ENCODE results near the gene SZT2. TPM values are rescaled to one million over a fixed set of nuclear protein-coding genes. Genes with fewer than 3 reads are reported as not detected.

SZT2 gene
- total and polyA plus RNA-seq, 7 experiments from 2014 or later = 4.4 to 153 (median 114) TPM

- Histone ChIP-seq H3K36me3 (ENCODE audit: control insufficient read depth in 2 of 3, insufficient read depth in 3 of 3, low read length in 3 of 3) (no peaks in the 10 kb centered on the region), H3K27ac (ENCODE audit: low read depth, low read length) (no peak overlapping the region), H3K4me3 (ENCODE audit: low read length) (no peak overlapping the region), H3K9me3 (ENCODE audit: control insufficient read depth in 2 of 3, low read length in 3 of 3) (no peaks in the 10 kb centered on the region), H3K4me1 (ENCODE audit: control insufficient read depth in 2 of 2, insufficient read depth in 2 of 2, low read length in 2 of 2) (peaks cover 5 to 13% of the 10 kb centered on the region in 2 donors), H3K27me3 (ENCODE audit: control insufficient read depth in 2 of 2, insufficient read depth in 2 of 2, low read length in 2 of 2) (no peaks in the 10 kb centered on the region)
- intact Hi-C loops (cut with micrococcal nuclease) = loop anchor here in 1 of 2 donors (10.0 kb wide), 1 partner anchor 300 kb away; the partner anchor contains the start of gene KDM4A
- CTCF ChIA-PET = no interaction called here
- H3K4me3 Mint-ChIP-seq = no peak overlapping the region
- peaks cover 0 to 8% (median 0%) of the 10 kb centered on the region in 5 donors for H3K36me3 Mint-ChIP-seq
- ATAC-seq = no peak
- no peaks in the 10 kb centered on the region for H3K9me3 Mint-ChIP-seq
- peak overlapping the region in 3 of 9 donors; percentile 2 to 10 (median 9) for H3K27ac Mint-ChIP-seq
- DNase-seq = no peak
- POLR2A ChIA-PET = interaction anchor here (1.2 kb wide), 1 partner anchor 14 kb away, joined by 4 read pairs; no protein-coding TSS in a partner anchor
- no peaks in the 10 kb centered on the region for H3K27me3 Mint-ChIP-seq
- peaks cover 16 to 25% (median 20%) of the 10 kb centered on the region in 7 donors for H3K4me1 Mint-ChIP-seq
Measured at GRCh38 chr1:43354471-43354870, 35.2 kb upstream of the SZT2 start.

- no peak for ATAC-seq
- CTCF ChIA-PET = no interaction called here
- DNase-seq = no peak
- Mint-ChIP-seq H3K9me3 (no peaks in the 10 kb centered on the region), H3K27me3 (no peaks in the 10 kb centered on the region), H3K4me1 (peaks cover 12 to 25% (median 20%) of the 10 kb centered on the region in 7 donors), H3K27ac (peak overlapping the region in 1 of 9 donors; percentile 10), H3K36me3 (peaks cover 0 to 13% (median 0%) of the 10 kb centered on the region in 5 donors), H3K4me3 (no peak overlapping the region)
- POLR2A ChIA-PET = interaction anchor here (1.2 kb wide), 1 partner anchor 14 kb away, joined by 4 read pairs; no protein-coding TSS in a partner anchor
- no peak overlapping the region for H3K4me3 ChIP-seq (ENCODE audit: low read length)
- intact Hi-C loops (cut with micrococcal nuclease) = loop anchor here (5.0 to 10.0 kb wide), 4 partner anchors 58 to 1993 kb away; partner anchors contain the start of genes ERMAP (in 1 of the 2), FOXO6 (in 1 of the 2), KDM4A (in 1 of the 2) and SVBP (in 1 of the 2)
- H3K27me3 ChIP-seq (ENCODE audit: control insufficient read depth in 2 of 2, insufficient read depth in 2 of 2, low read length in 2 of 2) = no peaks in the 10 kb centered on the region
- H3K27ac ChIP-seq (ENCODE audit: low read depth, low read length) = no peak overlapping the region
- no peaks in the 10 kb centered on the region for H3K9me3 ChIP-seq (ENCODE audit: control insufficient read depth in 2 of 3, low read length in 3 of 3)
- no peaks in the 10 kb centered on the region for H3K36me3 ChIP-seq (ENCODE audit: control insufficient read depth in 2 of 3, insufficient read depth in 3 of 3, low read length in 3 of 3)
- peaks cover 5 to 10% of the 10 kb centered on the region in 2 donors for H3K4me1 ChIP-seq (ENCODE audit: control insufficient read depth in 2 of 2, insufficient read depth in 2 of 2, low read length in 2 of 2)
Measured at GRCh38 chr1:43354936-43355335, 34.8 kb upstream of the SZT2 start.

- CTCF ChIA-PET = no interaction called here
- H3K27ac ChIP-seq (ENCODE audit: low read depth, low read length) = no peak overlapping the region
- POLR2A ChIA-PET = interaction anchor here (2.5 kb wide), 1 partner anchor 11 kb away, joined by 16 read pairs; the partner anchor contains the start of gene ELOVL1
- peaks cover 0 to 7% (median 0%) of the 10 kb centered on the region in 3 experiments for H3K36me3 ChIP-seq (ENCODE audit: control insufficient read depth in 2 of 3, insufficient read depth in 3 of 3, low read length in 3 of 3)
- intact Hi-C loops (cut with micrococcal nuclease) = loop anchor here (5.0 to 10.0 kb wide), 4 partner anchors 60 to 1995 kb away; partner anchors contain the start of genes ERMAP (in 1 of the 2), FOXO6 (in 1 of the 2), KDM4A (in 1 of the 2) and SVBP (in 1 of the 2)
- H3K27ac Mint-ChIP-seq = no peak overlapping the region
- ATAC-seq = no peak
- peaks cover 0 to 33% (median 0%) of the 10 kb centered on the region in 5 donors for H3K36me3 Mint-ChIP-seq
- no peaks in the 10 kb centered on the region for H3K27me3 Mint-ChIP-seq
- no peaks in the 10 kb centered on the region for H3K9me3 ChIP-seq (ENCODE audit: control insufficient read depth in 2 of 3, low read length in 3 of 3)
- H3K9me3 Mint-ChIP-seq = no peaks in the 10 kb centered on the region
- H3K4me1 ChIP-seq (ENCODE audit: control insufficient read depth in 2 of 2, insufficient read depth in 2 of 2, low read length in 2 of 2) = peaks cover 5 to 10% of the 10 kb centered on the region in 2 donors
- no peaks in the 10 kb centered on the region for H3K27me3 ChIP-seq (ENCODE audit: control insufficient read depth in 2 of 2, insufficient read depth in 2 of 2, low read length in 2 of 2)
- peak overlapping the region in 1 of 10 donors; percentile 34 for H3K4me3 Mint-ChIP-seq
- DNase-seq = no peak
- H3K4me3 ChIP-seq (ENCODE audit: low read length) = no peak overlapping the region
- H3K4me1 Mint-ChIP-seq = peaks cover 10 to 48% (median 20%) of the 10 kb centered on the region in 7 donors
Measured at GRCh38 chr1:43357251-43357650, 32.4 kb upstream of the SZT2 start.

GRCh38 chr1:43358121-43358745 is 31.5 kb upstream of the SZT2 start:
- intact Hi-C loops (cut with micrococcal nuclease) = loop anchor here (1.0 to 10.0 kb wide), 13 partner anchors 9 to 1996 kb away; partner anchors contain the start of genes CFAP57 (in 2 of the 2), EBNA1BP2 (in 2 of the 2), ELOVL1 (in 2 of the 2) and MED8 (in 2 of the 2)
- POLR2A ChIA-PET = interaction anchor here (0.7 to 2.5 kb wide), 4 partner anchors 10 to 1277 kb away, joined by 3 to 16 read pairs (median 10); partner anchors contain the start of genes ELOVL1, MED8 and SZT2
- peaks cover 0 to 13% (median 0%) of the 10 kb centered on the region in 3 experiments for H3K36me3 ChIP-seq (ENCODE audit: control insufficient read depth in 2 of 3, insufficient read depth in 3 of 3, low read length in 3 of 3)
- Mint-ChIP-seq H3K27me3 (no peaks in the 10 kb centered on the region), H3K27ac (peak overlapping the region; percentile 22 to 88 (median 87)), H3K4me3 (peak overlapping the region; percentile 74 to 97 (median 90)), H3K9me3 (no peaks in the 10 kb centered on the region), H3K4me1 (peaks cover 10 to 51% (median 20%) of the 10 kb centered on the region in 7 donors), H3K36me3 (peaks cover 0 to 39% (median 5%) of the 10 kb centered on the region in 5 donors)
- H3K27ac ChIP-seq (ENCODE audit: low read depth, low read length) = peak overlapping the region; percentile 78
- H3K27me3 ChIP-seq (ENCODE audit: control insufficient read depth in 2 of 2, insufficient read depth in 2 of 2, low read length in 2 of 2) = no peaks in the 10 kb centered on the region
- no peaks in the 10 kb centered on the region for H3K9me3 ChIP-seq (ENCODE audit: control insufficient read depth in 2 of 3, low read length in 3 of 3)
- CTCF ChIA-PET = no interaction called here
- ATAC-seq (no peak), DNase-seq (peak in 3 of 9 donors; percentile 9 to 13 (median 10))
- H3K4me3 ChIP-seq (ENCODE audit: low read length) = peak overlapping the region; percentile 90
- peaks cover 5 to 10% of the 10 kb centered on the region in 2 donors for H3K4me1 ChIP-seq (ENCODE audit: control insufficient read depth in 2 of 2, insufficient read depth in 2 of 2, low read length in 2 of 2)

GRCh38 chr1:43358746-43359693 is 30.7 kb upstream of the SZT2 start, which contains the start of gene CDC20:
TSS of gene CDC20 (plus strand) at chr1:43358981. CDS start at chr1:43359216, 235 bp downstream.
- H3K4me3 ChIP-seq (ENCODE audit: low read length) = peak within 1 kb of the TSS; percentile 90
- ATAC-seq (peak; percentile 100), DNase-seq (peak; percentile 91 to 99 (median 96))
- peaks cover 5 to 10% of the 10 kb centered on the region in 2 donors for H3K4me1 ChIP-seq (ENCODE audit: control insufficient read depth in 2 of 2, insufficient read depth in 2 of 2, low read length in 2 of 2)
- intact Hi-C loops (cut with micrococcal nuclease) = loop anchor here (1.0 to 10.0 kb wide), 13 partner anchors 9 to 1997 kb away; partner anchors contain the start of genes CFAP57 (in 2 of the 2), EBNA1BP2 (in 2 of the 2), ELOVL1 (in 2 of the 2) and MED8 (in 2 of the 2)
- Mint-ChIP-seq H3K9me3 (no peaks in the 10 kb centered on the region), H3K36me3 (peaks cover 3 to 43% (median 5%) of the 10 kb centered on the region in 5 donors), H3K27ac (peak within 1 kb of the TSS; percentile 22 to 88 (median 87)), H3K27me3 (no peaks in the 10 kb centered on the region), H3K4me3 (peak within 1 kb of the TSS; percentile 74 to 97 (median 90)), H3K4me1 (peaks cover 10 to 55% (median 20%) of the 10 kb centered on the region in 7 donors)
- peak within 1 kb of the TSS; percentile 78 for H3K27ac ChIP-seq (ENCODE audit: low read depth, low read length)
- ChIA-PET POLR2A (interaction anchor here (0.7 to 2.5 kb wide), 4 partner anchors 9 to 1277 kb away, joined by 3 to 16 read pairs (median 10); partner anchors contain the start of genes ELOVL1, MED8 and SZT2), CTCF (no interaction called here)
- no peaks in the 10 kb centered on the region for H3K9me3 ChIP-seq (ENCODE audit: control insufficient read depth in 2 of 3, low read length in 3 of 3)
- peaks cover 0 to 21% (median 6%) of the 10 kb centered on the region in 3 experiments for H3K36me3 ChIP-seq (ENCODE audit: control insufficient read depth in 2 of 3, insufficient read depth in 3 of 3, low read length in 3 of 3)
- no peaks in the 10 kb centered on the region for H3K27me3 ChIP-seq (ENCODE audit: control insufficient read depth in 2 of 2, insufficient read depth in 2 of 2, low read length in 2 of 2)
